SK-N-SH (cell line): ENCODE data around the gene NLRP11. TPM values are rescaled to one million over a fixed set of nuclear protein-coding genes. Genes with fewer than 3 reads are reported as not detected.

Experiments
- CTCF ChIA-PET: fragments of 300-600, 350-600 bp; formaldehyde crosslinking; extraction: SDS; loops from one replicate; lab custom pipeline; 2021; lab: Yijun Ruan, JAX
- POLR2A ChIA-PET: fragments of 350-600 bp; sonication (Branson Sonifier 250); formaldehyde crosslinking; extraction: SDS; loops from one replicate; lab custom pipeline; 2020; ENCODE audit warnings: antibody characterized with exemption, inconsistent platforms; lab: Yijun Ruan, JAX
- DNase-seq: peaks from one replicate; pipeline ENCODE4 v3.0.0; 2012
- H2AFZ ChIP-seq: fragments of 200-600 bp; sonication (generic); 2 replicates; pipeline ENCODE4 v1.8.1; 2016; ENCODE audit warnings: antibody characterized with exemption, mild to moderate bottlenecking, low read depth
- H3F3A ChIP-seq: fragments of 200-600 bp; sonication (generic); replicated peaks from 2 replicates; pipeline ENCODE3; 2016; ENCODE audit warnings: antibody characterized with exemption, mild to moderate bottlenecking; ENCODE audit not compliant: insufficient read depth
- H3K27ac ChIP-seq, 2 experiments: fragments of 200-500 bp in 1 of 2; fragments of 200-600 bp in 1 of 2; sonication (Bioruptor generic) in 1 of 2; sonication (generic), shearing (Covaris generic) in 1 of 2; 2 replicates each; pipeline versions ENCODE4 v1.5.1 to v1.6.1; 2014 to 2016; ENCODE audit warnings: low read depth in 2 of 2, inconsistent platforms in 1 of 2, low read length in 1 of 2, mild to moderate bottlenecking in 1 of 2, mixed read lengths in 1 of 2
- H3K27me3 ChIP-seq: fragments of 200-600 bp; sonication (generic), shearing (Covaris generic); 2 replicates; pipeline ENCODE4 v1.6.1; 2016; ENCODE audit warnings: mixed run types; ENCODE audit not compliant: insufficient read depth
- H3K36me3 ChIP-seq, 2 experiments: fragments of 200-500 bp in 1 of 2; fragments of 200-600 bp in 1 of 2; sonication (Bioruptor generic) in 1 of 2; sonication (generic) in 1 of 2; replicated peaks in 1 of 2; 2 replicates each; pipeline versions ENCODE3 to v1.5.1; 2014 to 2016; ENCODE audit warnings: low read length in 1 of 2, mild to moderate bottlenecking in 1 of 2; ENCODE audit not compliant: insufficient read depth in 2 of 2, control insufficient read depth in 1 of 2
- H3K4me1 ChIP-seq, 2 experiments: fragments of 200-500 bp in 1 of 2; fragments of 200-600 bp in 1 of 2; sonication (Bioruptor generic) in 1 of 2; sonication (generic), shearing (Covaris generic) in 1 of 2; 2 replicates each; pipeline versions ENCODE4 v1.5.1 to v1.6.1; 2014 to 2016; ENCODE audit warnings: low read depth in 1 of 2, low read length in 1 of 2, mixed run types in 1 of 2; ENCODE audit not compliant: insufficient read depth in 2 of 2, control insufficient read depth in 1 of 2
- H3K4me2 ChIP-seq: fragments of 200-600 bp; sonication (generic), shearing (Covaris generic); 2 replicates; pipeline ENCODE4 v1.6.1; 2017; ENCODE audit warnings: mixed run types
- H3K4me3 ChIP-seq, 2 experiments: fragments of 200-500 bp in 1 of 2; fragments of 200-600 bp in 1 of 2; sonication (Bioruptor generic) in 1 of 2; sonication (generic), shearing (Covaris generic) in 1 of 2; 2 replicates each; pipeline versions ENCODE4 v1.5.1 to v1.8.1; 2014 to 2016; ENCODE audit warnings: low read depth in 2 of 2, inconsistent platforms in 1 of 2, low read length in 1 of 2, mild to moderate bottlenecking in 1 of 2, mixed read lengths in 1 of 2, moderate library complexity in 1 of 2
- H3K79me2 ChIP-seq: fragments of 200-600 bp; sonication (generic); 2 replicates; pipeline ENCODE4 v1.8.1; 2017; ENCODE audit warnings: mild to moderate bottlenecking; ENCODE audit not compliant: insufficient read depth
- H3K9ac ChIP-seq: fragments of 200-600 bp; sonication (generic); 2 replicates; pipeline ENCODE4 v1.6.1; 2017; ENCODE audit warnings: mixed run types
- H3K9me2 ChIP-seq: fragments of 200-600 bp; sonication (generic); 2 replicates; pipeline ENCODE4 v1.6.1; 2017; ENCODE audit warnings: mixed run types
- H3K9me3 ChIP-seq: fragments of 200-600 bp; sonication (generic); 2 replicates; pipeline ENCODE4 v1.6.1; 2017; ENCODE audit warnings: mixed run types, mild to moderate bottlenecking, moderate library complexity
- H4K20me1 ChIP-seq: fragments of 200-600 bp; sonication (generic); 2 replicates; pipeline ENCODE4 v1.6.1; 2017; ENCODE audit warnings: mild to moderate bottlenecking, mixed run types; ENCODE audit not compliant: insufficient read depth
- CHD2 ChIP-seq: fragments of 150-350 bp; IDR thresholded peaks from 2 replicates; pipeline ENCODE4 v1.6.1; 2018; ENCODE audit warnings: low read length; ENCODE audit not compliant: partially characterized antibody
- CTCF ChIP-seq: fragments of 200-600 bp; sonication (generic); IDR thresholded peaks from 2 replicates; pipeline ENCODE4 v1.6.1; 2017; ENCODE audit warnings: antibody characterized with exemption, mild to moderate bottlenecking, moderate library complexity
- ELF1 ChIP-seq: IDR thresholded peaks from 2 replicates; pipeline ENCODE4 v1.4.0; 2012
- EP300 ChIP-seq, 2 experiments: IDR thresholded peaks; 2 replicates each; pipeline versions ENCODE4 v1.4.0 to v1.6.1; 2012; ENCODE audit warnings: borderline replicate concordance in 1 of 2, low read depth in 1 of 2, low read length in 1 of 2
- EZH2phosphoT487 ChIP-seq: fragments of 200-600 bp; sonication (generic); IDR thresholded peaks from 2 replicates; pipeline ENCODE4 v1.6.1; 2017; ENCODE audit warnings: low read depth, mixed run types, mild to moderate bottlenecking, antibody characterized with exemption, moderate library complexity, borderline replicate concordance
- GABPA ChIP-seq: IDR thresholded peaks from 2 replicates; pipeline ENCODE4 v1.4.0; 2012; ENCODE audit warnings: low read depth, mild to moderate bottlenecking
- GATA2 ChIP-seq: sonication (generic); formaldehyde crosslinking; IDR thresholded peaks from 2 replicates; pipeline ENCODE4 v1.5.0; 2020; ENCODE audit warnings: mild to moderate bottlenecking, missing genetic modification reagents
- IRF3 ChIP-seq: fragments of 150-350 bp; IDR thresholded peaks from 2 replicates; pipeline ENCODE4 v1.6.1; 2016; ENCODE audit warnings: mild to moderate bottlenecking, low read depth, low read length
- JUND ChIP-seq: IDR thresholded peaks from 2 replicates; pipeline ENCODE4 v1.4.0; 2012
- MEF2A ChIP-seq: IDR thresholded peaks from 2 replicates; pipeline ENCODE4 v1.4.0; 2012; ENCODE audit warnings: low read depth, borderline replicate concordance
- MXI1 ChIP-seq: IDR thresholded peaks from 2 replicates; pipeline ENCODE4 v1.6.1; 2012; ENCODE audit warnings: mild to moderate bottlenecking, low read depth, low read length, improper control_type of control experiment
- POLR2AphosphoS5 ChIP-seq: IDR thresholded peaks from 2 replicates; pipeline ENCODE4 v1.6.1; 2012; ENCODE audit warnings: low read depth, low read length
- RAD21 ChIP-seq: IDR thresholded peaks from 2 replicates; pipeline ENCODE4 v1.6.1; 2012; ENCODE audit warnings: mild to moderate bottlenecking, low read length
- RCOR1 ChIP-seq: fragments of 150-350 bp; IDR thresholded peaks from 2 replicates; pipeline ENCODE4 v1.6.1; 2017; ENCODE audit warnings: antibody characterized with exemption, low read length
- RFX5 ChIP-seq: IDR thresholded peaks from 2 replicates; pipeline ENCODE4 v1.6.1; 2012; ENCODE audit warnings: mild to moderate bottlenecking, improper control_type of control experiment, low read length
- SIN3A ChIP-seq: IDR thresholded peaks from 2 replicates; pipeline ENCODE4 v1.6.1; 2012; ENCODE audit warnings: low read depth, mild to moderate bottlenecking, low read length, moderate library complexity, borderline replicate concordance
- USF1 ChIP-seq: IDR thresholded peaks from 2 replicates; pipeline ENCODE4 v1.4.0; 2012; ENCODE audit warnings: low read depth, borderline replicate concordance
- ZBTB33 ChIP-seq: IDR thresholded peaks from 2 replicates; pipeline ENCODE4 v1.4.0; 2012; ENCODE audit warnings: low read depth, borderline replicate concordance
- whole genome bisulfite sequencing: methylation state at CpG from one replicate; pipeline ENCODE4 v1.1.6; 2017; ENCODE audit warnings: low lambda C conversion rate; 5-methylcytosine and 5-hydroxymethylcytosine counted together
- polyA plus RNA-seq, 3 experiments: library from polyadenylated mRNA; depleted of rRNA; stranded (reverse); fragments of >200 nt; gene quantifications; 2 replicates each; pipeline ENCODE4 v1.2.3, GENCODE V29; 2012
- TF ChIP-seq, protein P1 (sequence below): fragments of 150-350 bp; IDR thresholded peaks from 2 replicates; pipeline ENCODE4 v1.6.1; 2017; ENCODE audit warnings: antibody characterized with exemption, low read length, low read depth, borderline replicate concordance
- TF ChIP-seq, protein P2 (sequence below): IDR thresholded peaks from 2 replicates; pipeline ENCODE4; 2012

The NLRP11 gene
- polyA plus RNA-seq, 1 of the 3 experiments (the other 2 are of a cell fraction): 0.02 TPM

DNA sequence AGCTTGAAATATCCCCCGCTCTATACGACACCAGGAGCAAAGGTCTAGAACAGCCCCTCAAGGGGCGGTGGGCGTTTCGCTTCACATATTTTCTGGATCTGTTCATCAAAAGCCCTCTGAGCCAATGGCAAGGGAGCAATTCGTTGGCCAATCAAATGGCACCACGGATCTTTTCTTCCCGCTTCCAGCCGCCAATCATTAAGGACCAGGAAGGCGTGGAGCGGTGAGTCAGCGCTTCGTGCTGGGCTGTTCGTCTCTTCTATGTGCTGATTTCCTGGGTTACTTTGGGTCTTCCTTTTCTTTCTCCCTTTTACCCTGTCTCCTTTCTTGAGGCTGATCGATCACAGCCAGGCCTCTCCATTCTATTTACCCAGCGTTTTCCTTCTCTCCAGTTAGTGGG is 4.5 kb upstream of the NLRP11 start, which contains the start of gene NLRP4 (continued):
- TF ChIP-seq, protein P1, sequence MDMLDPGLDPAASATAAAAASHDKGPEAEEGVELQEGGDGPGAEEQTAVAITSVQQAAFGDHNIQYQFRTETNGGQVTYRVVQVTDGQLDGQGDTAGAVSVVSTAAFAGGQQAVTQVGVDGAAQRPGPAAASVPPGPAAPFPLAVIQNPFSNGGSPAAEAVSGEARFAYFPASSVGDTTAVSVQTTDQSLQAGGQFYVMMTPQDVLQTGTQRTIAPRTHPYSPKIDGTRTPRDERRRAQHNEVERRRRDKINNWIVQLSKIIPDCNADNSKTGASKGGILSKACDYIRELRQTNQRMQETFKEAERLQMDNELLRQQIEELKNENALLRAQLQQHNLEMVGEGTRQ: no peak
- TF ChIP-seq RAD21 (no peak), GABPA (no peak), MXI1 (no peak), MEF2A (no peak), USF1 (no peak), CTCF (no peak), GATA2 (CRISPR knock-in tag) (no peak)

DNA sequence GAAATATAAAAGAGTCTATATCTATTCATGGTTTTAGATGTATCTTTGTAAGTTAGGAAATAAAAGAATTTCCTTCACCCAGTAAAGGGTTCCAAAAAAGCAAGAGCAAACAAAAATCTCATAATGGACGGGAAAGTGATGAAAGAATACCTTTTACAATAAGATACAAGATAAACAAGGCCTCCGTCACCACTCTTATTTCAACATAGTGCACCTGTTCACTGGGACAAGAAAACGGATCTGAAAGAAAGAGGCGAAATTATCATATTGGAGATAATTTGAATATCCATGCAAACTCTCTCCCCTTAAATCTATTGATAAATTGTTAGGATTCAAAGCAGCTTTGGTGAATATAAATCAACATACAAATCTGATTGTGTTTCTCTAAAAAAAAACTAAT is 877 bp upstream of the NLRP11 start:
- H3K4me1 ChIP-seq: no peaks in the 10 kb centered on the region
- POLR2A ChIA-PET: no interaction called here
- H3K9ac ChIP-seq: no peak overlapping the region
- 2% methylated on average over 4 of the region's 4 CpGs for WGBS
- no peaks in the 10 kb centered on the region for H3K36me3 ChIP-seq
- no peaks in the 10 kb centered on the region for H3K79me2 ChIP-seq
- no peak overlapping the region for H3K4me3 ChIP-seq
- H3K9me3 ChIP-seq: no peaks in the 10 kb centered on the region
- no peak overlapping the region for H3K27ac ChIP-seq
- no peak for DNase-seq
- no peak overlapping the region for H2AFZ ChIP-seq
- CTCF ChIA-PET: interaction anchor here (0.9 kb wide), 1 partner anchor 15 kb away, joined by 3 read pairs; no protein-coding TSS in a partner anchor
- H4K20me1 ChIP-seq: no peaks in the 10 kb centered on the region
- H3F3A ChIP-seq: no peaks in the 10 kb centered on the region
- no peaks in the 10 kb centered on the region for H3K9me2 ChIP-seq
- H3K4me2 ChIP-seq: no peak overlapping the region
- H3K27me3 ChIP-seq: 0 out of 2 replicates have a peak, but pooled peaks cover 6% of the 10 kb centered on the region
- TF ChIP-seq ZBTB33 (no peak), CHD2 (no peak), EZH2phosphoT487 (no peak), USF1 (no peak), RFX5 (no peak), SIN3A (no peak), GATA2 (CRISPR knock-in tag) (no peak), JUND (no peak), IRF3 (no peak), POLR2AphosphoS5 (no peak), MXI1 (no peak), ELF1 (no peak), CTCF (no peak), EP300 (IDR thresholded peaks at IDR 0.05; ENCODE audit: borderline replicate concordance in 1 of 2, low read depth in 1 of 2, low read length in 1 of 2) (no peak), RCOR1 (no peak)
- TF ChIP-seq, protein P2, sequence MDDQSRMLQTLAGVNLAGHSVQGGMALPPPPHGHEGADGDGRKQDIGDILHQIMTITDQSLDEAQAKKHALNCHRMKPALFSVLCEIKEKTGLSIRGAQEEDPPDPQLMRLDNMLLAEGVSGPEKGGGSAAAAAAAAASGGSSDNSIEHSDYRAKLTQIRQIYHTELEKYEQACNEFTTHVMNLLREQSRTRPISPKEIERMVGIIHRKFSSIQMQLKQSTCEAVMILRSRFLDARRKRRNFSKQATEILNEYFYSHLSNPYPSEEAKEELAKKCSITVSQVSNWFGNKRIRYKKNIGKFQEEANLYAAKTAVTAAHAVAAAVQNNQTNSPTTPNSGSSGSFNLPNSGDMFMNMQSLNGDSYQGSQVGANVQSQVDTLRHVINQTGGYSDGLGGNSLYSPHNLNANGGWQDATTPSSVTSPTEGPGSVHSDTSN: no peak
